HCT116 (cell line): ENCODE measurements around the gene TF. TPM values are rescaled to one million over a fixed set of nuclear protein-coding genes. Genes with fewer than 3 reads are reported as not detected.

ENCODE experiments used
- ATAC-seq: fragments of 200-7000 bp; cut with Tn5 transposase; 2 replicates; pipeline ENCODE4 v1.9.1; 2020; ENCODE audit warnings: mild to moderate bottlenecking, moderate library complexity
- BruUV-seq: library from RNA; stranded (reverse); fragments of 400-500 nt; replicated peaks from 2 replicates; lab custom pipeline; 2021; lab: Mats Ljungman, UMichigan
- CTCF ChIA-PET: fragments of 300-600 bp; sonication (Branson Sonifier 250); formaldehyde crosslinking; loops from one replicate; lab custom pipeline; 2021; ENCODE audit warnings: antibody characterized with exemption; lab: Charles Lee
- POLR2A ChIA-PET: fragments of 300-600, 350-600 bp; sonication (Branson Sonifier 250); formaldehyde crosslinking; loops from one replicate; lab custom pipeline; 2021; ENCODE audit warnings: antibody characterized with exemption; lab: Charles Lee
- RAD21 ChIA-PET, 2 experiments: fragments of 300-600 bp; sonication (Branson Sonifier 250); formaldehyde crosslinking; loops; one replicate each; lab custom pipeline; 2023; ENCODE audit warnings: low total read pairs in 2 of 2; ENCODE audit not compliant: uncharacterized antibody in 2 of 2, unreplicated experiment in 2 of 2, low non-redundant PET in 1 of 2; lab: Charles Lee
- DNase-seq: peaks from one replicate; pipeline ENCODE4 v3.0.0-alpha.2; 2010; ENCODE audit warnings: low read depth, low spot score
- H2AFZ ChIP-seq: fragments of 200-600 bp; shearing (Covaris generic), sonication (generic); 2 replicates; pipeline ENCODE4 v1.6.1; 2017; ENCODE audit warnings: low read depth, mixed run types, mixed read lengths, antibody characterized with exemption, low read length; ENCODE audit not compliant: poor library complexity, severe bottlenecking
- H3K27ac ChIP-seq: 2 replicates; pipeline ENCODE4 v1.5.1; 2012; ENCODE audit warnings: low read depth, low read length
- H3K27me3 ChIP-seq: fragments of 200-600 bp; sonication (generic); 2 replicates; pipeline ENCODE4 v1.6.1; 2016; ENCODE audit warnings: mixed run types, low read length, mixed read lengths; ENCODE audit not compliant: insufficient read depth
- H3K36me3 ChIP-seq, 2 experiments: fragments of 200-500 bp in 1 of 2; fragments of 200-600 bp in 1 of 2; sonication (Bioruptor generic) in 1 of 2; sonication (generic) in 1 of 2; 2 replicates each; pipeline versions ENCODE4 v1.5.1 to v1.6.1; 2014 to 2016; ENCODE audit warnings: low read length in 2 of 2, inconsistent platforms in 1 of 2, mixed read lengths in 1 of 2, mixed run types in 1 of 2; ENCODE audit not compliant: insufficient read depth in 2 of 2, control insufficient read depth in 1 of 2
- H3K4me1 ChIP-seq, 2 experiments: fragments of 200-600 bp in 1 of 2; sonication (generic) in 1 of 2; 2 replicates each; pipeline versions ENCODE4 v1.5.1 to v1.6.1; 2012 to 2017; ENCODE audit warnings: low read length in 2 of 2, inconsistent platforms in 1 of 2, mild to moderate bottlenecking in 1 of 2, mixed read lengths in 1 of 2, mixed run types in 1 of 2, moderate library complexity in 1 of 2; ENCODE audit not compliant: insufficient read depth in 2 of 2, control insufficient read depth in 1 of 2
- H3K4me2 ChIP-seq: fragments of 200-600 bp; sonication (generic); 2 replicates; pipeline ENCODE4 v1.6.1; 2017; ENCODE audit warnings: mixed run types, low read length, mixed read lengths
- H3K4me3 ChIP-seq, 2 experiments: fragments of 200-600 bp in 1 of 2; sonication (generic) in 1 of 2; replicated peaks in 1 of 2; 2 replicates each; pipeline ENCODE4 v1.5.1; 2011 to 2016; ENCODE audit warnings: low read length in 2 of 2, control low read depth in 1 of 2, low read depth in 1 of 2, mild to moderate bottlenecking in 1 of 2, mixed read lengths in 1 of 2, mixed run types in 1 of 2
- H3K79me2 ChIP-seq: fragments of 200-600 bp; sonication (generic); 2 replicates; pipeline ENCODE4 v1.6.1; 2017; ENCODE audit warnings: mild to moderate bottlenecking, mixed run types, low read length, moderate library complexity, mixed read lengths; ENCODE audit not compliant: insufficient read depth
- H3K9ac ChIP-seq: fragments of 200-600 bp; sonication (generic); 2 replicates; pipeline ENCODE4 v1.6.1; 2016; ENCODE audit warnings: low read length, mixed read lengths
- H3K9me2 ChIP-seq: fragments of 200-600 bp; sonication (generic), shearing (Covaris generic); 2 replicates; pipeline ENCODE4 v1.6.1; 2017; ENCODE audit warnings: mixed run types, mild to moderate bottlenecking, moderate library complexity; ENCODE audit not compliant: insufficient read depth
- H3K9me3 ChIP-seq, 2 experiments: fragments of 200-500 bp in 1 of 2; fragments of 200-600 bp in 1 of 2; sonication (Bioruptor generic) in 1 of 2; sonication (generic) in 1 of 2; 2 replicates each; pipeline ENCODE4 v1.6.1; 2014 to 2017; ENCODE audit warnings: low read length in 2 of 2, mixed read lengths in 2 of 2, inconsistent platforms in 1 of 2, low read depth in 1 of 2, mild to moderate bottlenecking in 1 of 2, mixed run types in 1 of 2, moderate library complexity in 1 of 2; ENCODE audit not compliant: control insufficient read depth in 1 of 2, insufficient read depth in 1 of 2
- H4K20me1 ChIP-seq: fragments of 200-600 bp; sonication (generic), shearing (Covaris generic); 2 replicates; pipeline ENCODE4 v1.6.1; 2017; ENCODE audit warnings: mixed run types, mild to moderate bottlenecking, moderate library complexity; ENCODE audit not compliant: insufficient read depth
- CEBPB ChIP-seq: IDR thresholded peaks from 2 replicates; pipeline ENCODE4 v1.6.1; 2012; ENCODE audit warnings: low read depth
- EGR1 ChIP-seq: IDR thresholded peaks from 2 replicates; pipeline ENCODE4 v1.6.1; 2012; ENCODE audit warnings: low read depth
- EZH2 ChIP-seq: fragments of 200-600 bp; sonication (generic); IDR thresholded peaks from 2 replicates; pipeline ENCODE4 v1.6.1; 2017; ENCODE audit warnings: antibody characterized with exemption, mixed run types
- JUND ChIP-seq: IDR thresholded peaks from 2 replicates; pipeline ENCODE4 v1.6.1; 2012
- POLR2A ChIP-seq: IDR thresholded peaks from 2 replicates; pipeline ENCODE4 v1.7.0; 2011; ENCODE audit warnings: borderline replicate concordance; ENCODE audit not compliant: insufficient read depth, insufficient read length; ENCODE audit errors: extremely low read depth
- RAD21 ChIP-seq: IDR thresholded peaks from 2 replicates; pipeline ENCODE4 v1.6.1; 2012; ENCODE audit warnings: low read depth, mild to moderate bottlenecking
- ZNF274 ChIP-seq: fragments of 200-500 bp; sonication (Bioruptor generic); IDR thresholded peaks from 2 replicates; pipeline ENCODE4 v1.6.1; 2014; ENCODE audit warnings: mild to moderate bottlenecking, low read depth, low read length, inconsistent platforms
- intact Hi-C: fragments of 100-400 bp; cut with micrococcal nuclease; formaldehyde crosslinking; loops from 2 replicates; pipeline ENCODE4 v1.10.0; 2022
- total RNA-seq: library from RNA; stranded (reverse); gene quantifications from one replicate; pipeline ENCODE4 v1.2.1, GENCODE V29; 2021; ENCODE audit not compliant: unreplicated experiment
- TF ChIP-seq, protein P1 (sequence below): IDR thresholded peaks from 2 replicates; pipeline ENCODE4 v1.6.1; 2011; ENCODE audit warnings: mild to moderate bottlenecking, low read length, moderate library complexity; ENCODE audit not compliant: insufficient replicate concordance; ENCODE audit errors: extremely low read depth
- TF ChIP-seq, protein P2 (sequence below): IDR thresholded peaks from 2 replicates; pipeline ENCODE4 v1.6.1; 2012
- TF ChIP-seq, protein P3 (sequence below), 3 experiments: fragments of 200-600 bp in 1 of 3; sonication (generic) in 1 of 3; IDR thresholded peaks in 2 of 3; conservative IDR thresholded peaks in 1 of 3; 2 replicates each; pipeline ENCODE4 v1.5.1; 2012 to 2017; ENCODE audit warnings: low read depth in 2 of 3, low read length in 2 of 3, antibody characterized with exemption in 1 of 3, borderline replicate concordance in 1 of 3, control low read depth in 1 of 3, mild to moderate bottlenecking in 1 of 3, mixed read lengths in 1 of 3, mixed run types in 1 of 3, moderate library complexity in 1 of 3; ENCODE audit not compliant: insufficient read depth in 1 of 3

TF gene
- total RNA-seq, 1 experiment from 2014 or later: 10.4 TPM

DNA sequence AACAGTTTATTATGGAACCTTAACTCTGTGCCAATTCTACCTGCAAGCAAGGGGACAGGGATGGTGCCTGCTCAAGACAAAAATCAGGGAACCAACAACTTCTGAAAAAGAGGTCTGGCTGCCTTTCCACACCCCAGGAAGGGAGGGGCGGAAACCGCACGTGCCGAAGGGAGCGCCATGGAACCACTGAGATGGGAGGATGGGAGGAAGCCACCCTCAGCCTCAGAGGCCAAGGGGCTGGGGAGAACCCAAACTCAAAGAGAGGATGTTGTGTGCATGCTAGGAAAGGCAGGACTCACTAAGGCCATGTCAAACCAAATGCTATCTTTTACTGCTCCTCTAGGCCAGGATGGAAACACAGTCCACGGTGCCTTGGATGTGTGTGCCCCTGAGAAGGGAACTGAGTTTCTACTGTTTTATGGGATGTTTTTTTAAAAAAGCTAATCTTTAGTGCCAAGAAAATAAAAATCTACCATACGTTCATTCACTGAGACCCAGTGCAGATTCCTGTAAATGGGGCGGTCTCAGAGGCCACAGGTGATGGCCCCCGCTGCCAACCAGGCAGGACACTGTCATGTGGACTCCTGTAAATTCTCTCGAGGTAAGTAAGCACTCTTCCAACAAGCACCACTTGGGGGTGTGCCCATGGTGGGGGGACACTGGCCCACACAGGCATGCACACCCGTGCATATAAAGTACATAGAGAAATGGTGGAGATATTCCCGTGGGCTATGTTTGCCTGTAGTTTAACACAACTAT lies 80.0 kb downstream of the TF start:
- TF ChIP-seq, protein P1, sequence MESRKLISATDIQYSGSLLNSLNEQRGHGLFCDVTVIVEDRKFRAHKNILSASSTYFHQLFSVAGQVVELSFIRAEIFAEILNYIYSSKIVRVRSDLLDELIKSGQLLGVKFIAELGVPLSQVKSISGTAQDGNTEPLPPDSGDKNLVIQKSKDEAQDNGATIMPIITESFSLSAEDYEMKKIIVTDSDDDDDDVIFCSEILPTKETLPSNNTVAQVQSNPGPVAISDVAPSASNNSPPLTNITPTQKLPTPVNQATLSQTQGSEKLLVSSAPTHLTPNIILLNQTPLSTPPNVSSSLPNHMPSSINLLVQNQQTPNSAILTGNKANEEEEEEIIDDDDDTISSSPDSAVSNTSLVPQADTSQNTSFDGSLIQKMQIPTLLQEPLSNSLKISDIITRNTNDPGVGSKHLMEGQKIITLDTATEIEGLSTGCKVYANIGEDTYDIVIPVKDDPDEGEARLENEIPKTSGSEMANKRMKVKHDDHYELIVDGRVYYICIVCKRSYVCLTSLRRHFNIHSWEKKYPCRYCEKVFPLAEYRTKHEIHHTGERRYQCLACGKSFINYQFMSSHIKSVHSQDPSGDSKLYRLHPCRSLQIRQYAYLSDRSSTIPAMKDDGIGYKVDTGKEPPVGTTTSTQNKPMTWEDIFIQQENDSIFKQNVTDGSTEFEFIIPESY: no peak
- no peak for TF ChIP-seq EZH2
- no peak for TF ChIP-seq RAD21
- TF ChIP-seq EGR1: no peak
- TF ChIP-seq, protein P2, sequence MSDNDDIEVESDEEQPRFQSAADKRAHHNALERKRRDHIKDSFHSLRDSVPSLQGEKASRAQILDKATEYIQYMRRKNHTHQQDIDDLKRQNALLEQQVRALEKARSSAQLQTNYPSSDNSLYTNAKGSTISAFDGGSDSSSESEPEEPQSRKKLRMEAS: no peak
- TF ChIP-seq ZNF274: no peak
- no peak for TF ChIP-seq JUND
- no peak for TF ChIP-seq CEBPB
- TF ChIP-seq POLR2A: no peak
- TF ChIP-seq, protein P3, sequence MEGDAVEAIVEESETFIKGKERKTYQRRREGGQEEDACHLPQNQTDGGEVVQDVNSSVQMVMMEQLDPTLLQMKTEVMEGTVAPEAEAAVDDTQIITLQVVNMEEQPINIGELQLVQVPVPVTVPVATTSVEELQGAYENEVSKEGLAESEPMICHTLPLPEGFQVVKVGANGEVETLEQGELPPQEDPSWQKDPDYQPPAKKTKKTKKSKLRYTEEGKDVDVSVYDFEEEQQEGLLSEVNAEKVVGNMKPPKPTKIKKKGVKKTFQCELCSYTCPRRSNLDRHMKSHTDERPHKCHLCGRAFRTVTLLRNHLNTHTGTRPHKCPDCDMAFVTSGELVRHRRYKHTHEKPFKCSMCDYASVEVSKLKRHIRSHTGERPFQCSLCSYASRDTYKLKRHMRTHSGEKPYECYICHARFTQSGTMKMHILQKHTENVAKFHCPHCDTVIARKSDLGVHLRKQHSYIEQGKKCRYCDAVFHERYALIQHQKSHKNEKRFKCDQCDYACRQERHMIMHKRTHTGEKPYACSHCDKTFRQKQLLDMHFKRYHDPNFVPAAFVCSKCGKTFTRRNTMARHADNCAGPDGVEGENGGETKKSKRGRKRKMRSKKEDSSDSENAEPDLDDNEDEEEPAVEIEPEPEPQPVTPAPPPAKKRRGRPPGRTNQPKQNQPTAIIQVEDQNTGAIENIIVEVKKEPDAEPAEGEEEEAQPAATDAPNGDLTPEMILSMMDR (IDR thresholded peaks at IDR 0.05 in 2 of 3, conservative IDR thresholded peaks at IDR 0.05 in 1 of 3; ENCODE audit: borderline replicate concordance in 1 of 3, insufficient read depth in 1 of 3, low read depth in 2 of 3, low read length in 2 of 3): no peak
- no peak overlapping the region for H3K9ac ChIP-seq
- H2AFZ ChIP-seq: no peak overlapping the region
- intact Hi-C loops: no loop called here
- no peak for DNase-seq
- H3K9me3 ChIP-seq: no peaks in the 10 kb centered on the region
- no peak overlapping the region for H3K4me3 ChIP-seq
- no peaks in the 10 kb centered on the region for H3K79me2 ChIP-seq
- H3K36me3 ChIP-seq: peaks cover 5 to 23% of the 10 kb centered on the region in 2 experiments; a peak in 3 of 4 replicates
- ChIA-PET CTCF (no interaction called here), POLR2A (no interaction called here), RAD21 (no interaction called here)
- H3K4me1 ChIP-seq: no peaks in the 10 kb centered on the region; a peak in 1 of 4 replicates
- H4K20me1 ChIP-seq: no peaks in the 10 kb centered on the region
- H3K4me2 ChIP-seq: no peak overlapping the region
- BruUV-seq: no TSS peak
- no peaks in the 10 kb centered on the region for H3K27me3 ChIP-seq
- no peak overlapping the region for H3K27ac ChIP-seq
- ATAC-seq: no peak
- no peaks in the 10 kb centered on the region for H3K9me2 ChIP-seq
